Measurements from ENCODE around the gene KCNJ8. TPM values are rescaled to one million over a fixed set of nuclear protein-coding genes. Genes with fewer than 3 reads are reported as not detected.
"Not testable (repeated sequence)": the region's sequence is repeated elsewhere in the genome, so short reads cannot be mapped to it uniquely, and the experiment has no call there.

Gene KCNJ8
- total and polyA plus RNA-seq, 8 donors, result 5.7 to 19.6 (median 8.9) TPM; not detected in 2

DNA sequence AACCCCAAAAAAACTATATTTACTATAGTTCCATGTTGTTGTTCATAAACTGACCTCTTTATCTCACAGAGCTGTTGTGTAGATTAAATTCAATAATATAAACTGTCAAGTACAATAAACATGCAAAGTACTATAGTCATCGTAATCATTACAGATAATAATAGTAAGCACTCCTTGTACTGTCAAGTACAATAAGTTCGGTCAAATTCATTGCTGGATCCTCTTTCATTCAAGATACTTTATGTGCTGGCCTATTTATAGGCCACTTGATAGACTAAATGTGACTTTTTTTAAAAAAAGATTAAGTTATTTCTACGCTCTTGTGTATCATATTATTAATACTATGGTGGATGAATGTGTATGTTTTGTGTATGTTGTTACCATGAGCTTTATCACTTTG, 39.2 kb upstream of the KCNJ8 start:
- DNase-seq, result no peak
- WGBS, 5 donors, result 76 to 87% (median 85%) methylated on average over 3 of the region's 3 CpGs
- Histone ChIP-seq H3K9me3 (no peaks in the 10 kb centered on the region), H3K36me3 (peaks cover 0 to 7% (median 0%) of the 10 kb centered on the region in 4 donors), H3K27me3 (no peaks in the 10 kb centered on the region), H3K4me1 (peaks cover 0 to 3% (median under 1%) of the 10 kb centered on the region in 4 donors), H3K27ac (no peak overlapping the region), H3K4me3 (no peak overlapping the region)
- TF ChIP-seq POLR2A (IDR thresholded peaks at IDR 0.05) (no peak), POLR2AphosphoS5 (IDR thresholded peaks at IDR 0.05) (no peak), CTCF (IDR thresholded peaks at IDR 0.05) (no peak), EP300 (IDR thresholded peaks at IDR 0.05) (no peak)
- intact Hi-C loops (cut with DNase I; ENCODE audit: low total_unique reads), result no loop called here

GRCh38 chr12:21813125-21813524, 38.6 kb upstream of the KCNJ8 start:
- Histone ChIP-seq H3K36me3 (peaks cover 0 to 7% (median 0%) of the 10 kb centered on the region in 4 donors), H3K27ac (no peak overlapping the region), H3K4me1 (no peaks in the 10 kb centered on the region), H3K4me3 (no peak overlapping the region), H3K9me3 (no peaks in the 10 kb centered on the region), H3K27me3 (no peaks in the 10 kb centered on the region)
- intact Hi-C loops (cut with DNase I; ENCODE audit: low total_unique reads), result no loop called here
- no peak for TF ChIP-seq EP300 (IDR thresholded peaks at IDR 0.05)
- no peak for TF ChIP-seq POLR2AphosphoS5 (IDR thresholded peaks at IDR 0.05)
- no peak for TF ChIP-seq CTCF (IDR thresholded peaks at IDR 0.05)
- no peak for TF ChIP-seq POLR2A (IDR thresholded peaks at IDR 0.05)
- no peak for DNase-seq

- 74 to 92% (median 85%) methylated on average over 2 of the region's 2 CpGs for WGBS, 5 donors
- H3K36me3 ChIP-seq; H3K4me1 ChIP-seq; DNase-seq; H3K27me3 ChIP-seq; H3K27ac ChIP-seq; intact Hi-C loops (cut with DNase I; ENCODE audit: low total_unique reads); H3K4me3 ChIP-seq; H3K9me3 ChIP-seq: not testable (repeated sequence)
Measured at GRCh38 chr12:21812340-21812739, 37.8 kb upstream of the KCNJ8 start.

DNA sequence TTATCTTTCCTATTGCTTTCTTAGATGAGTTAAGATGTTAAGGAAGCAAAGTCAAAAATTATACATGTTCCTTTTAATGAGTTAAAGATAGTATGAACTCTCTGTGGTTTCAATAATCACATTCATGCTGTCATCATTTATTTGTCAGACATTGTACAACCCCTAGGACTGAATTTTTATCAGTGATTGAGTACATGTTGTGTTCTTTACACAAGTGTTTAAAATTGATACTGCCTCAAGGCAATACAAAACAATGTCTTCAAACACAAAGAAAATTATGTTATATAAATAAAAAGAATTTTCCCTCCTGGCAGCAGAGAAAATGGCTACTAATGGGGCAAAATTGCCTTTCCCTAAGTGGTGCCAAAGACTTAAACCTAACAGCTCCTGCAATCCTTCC, 34.6 kb upstream of the KCNJ8 start:
- Histone ChIP-seq H3K4me1 (no peaks in the 10 kb centered on the region), H3K4me3 (no peak overlapping the region), H3K36me3 (peaks cover 0 to 15% (median 0%) of the 10 kb centered on the region in 4 donors), H3K27me3 (no peaks in the 10 kb centered on the region), H3K27ac (no peak overlapping the region), H3K9me3 (no peaks in the 10 kb centered on the region)
- DNase-seq, result no peak
- TF ChIP-seq POLR2AphosphoS5 (IDR thresholded peaks at IDR 0.05) (no peak), POLR2A (IDR thresholded peaks at IDR 0.05) (no peak)
- intact Hi-C loops (cut with DNase I; ENCODE audit: low total_unique reads), result no loop called here

DNA sequence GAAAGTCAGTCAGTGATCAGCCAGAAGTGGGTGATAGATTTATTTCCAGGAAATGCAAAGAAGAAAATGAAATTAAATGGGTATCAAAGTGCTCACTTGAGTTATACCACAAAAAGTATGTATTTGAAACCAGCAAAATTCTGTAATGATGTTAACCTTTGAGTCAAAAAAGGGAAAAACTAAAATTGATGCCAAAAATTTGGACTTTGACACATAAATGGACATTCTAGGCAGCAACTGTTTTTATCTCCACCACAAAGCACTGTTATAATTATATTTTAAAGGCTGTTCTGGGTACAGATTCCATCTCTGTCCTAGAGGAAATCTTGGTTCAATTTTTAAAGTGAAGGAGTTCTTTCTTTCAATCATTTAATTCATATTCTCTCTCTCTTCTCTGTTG, 31.7 kb upstream of the KCNJ8 start:
- no peak for DNase-seq
- Histone ChIP-seq H3K27me3 (no peaks in the 10 kb centered on the region), H3K36me3 (peaks cover 0 to 19% (median 0%) of the 10 kb centered on the region in 4 donors), H3K9me3 (no peaks in the 10 kb centered on the region), H3K4me1 (no peaks in the 10 kb centered on the region), H3K27ac (no peak overlapping the region), H3K4me3 (no peak overlapping the region)
- no peak for TF ChIP-seq EP300 (IDR thresholded peaks at IDR 0.05)
- no peak for TF ChIP-seq CTCF (IDR thresholded peaks at IDR 0.05)
- no peak for TF ChIP-seq POLR2A (IDR thresholded peaks at IDR 0.05)
- no peak for TF ChIP-seq POLR2AphosphoS5 (IDR thresholded peaks at IDR 0.05)
- intact Hi-C loops (cut with DNase I; ENCODE audit: low total_unique reads), result no loop called here
